ENCODE data around the gene ARHGAP45. TPM values are rescaled to one million over a fixed set of nuclear protein-coding genes. Genes with fewer than 3 reads are reported as not detected.

The ARHGAP45 gene
- total and polyA plus RNA-seq, 2 of the 8 experiments (the other 6 are each of a cell fraction or from before 2014, with no cell fraction given), result 31.4 to 41.8 TPM

DNA sequence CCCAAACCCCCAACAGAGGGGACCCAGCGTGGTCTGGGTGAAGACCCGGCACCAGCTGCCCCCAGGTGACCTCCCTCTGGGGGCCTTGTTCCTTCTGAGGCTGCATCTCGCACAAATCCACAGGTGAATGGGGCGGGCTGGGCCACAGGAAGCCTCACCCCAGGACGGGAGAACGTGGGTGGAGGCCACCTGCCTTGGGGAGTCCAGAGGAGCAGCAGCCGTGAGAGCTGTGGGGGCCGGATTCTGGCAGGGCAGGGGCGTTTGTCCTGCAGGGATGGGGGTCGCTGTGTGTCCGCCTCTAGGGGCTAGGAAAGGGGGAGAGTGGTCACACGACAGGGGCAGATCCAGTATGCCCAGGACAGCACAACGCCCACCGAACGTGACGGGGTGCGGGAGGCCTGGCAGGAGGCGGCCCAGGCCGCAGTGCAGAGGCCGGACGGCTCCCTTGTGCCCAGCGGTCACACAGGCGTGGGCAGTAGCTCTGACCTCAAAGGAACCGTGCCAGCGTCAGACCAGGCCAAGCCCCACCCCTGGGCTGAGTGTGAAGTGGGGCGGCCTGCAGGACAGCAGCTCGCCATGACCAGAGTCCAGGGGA lies 21.5 kb downstream of the ARHGAP45 start:
- no peak overlapping the region for H3K4ac ChIP-seq (replicated peaks; ENCODE audit: insufficient read length, low read depth, low read length)
- H2BK12ac ChIP-seq (ENCODE audit: low read depth, low read length), result no peak overlapping the region
- H3K27me3 ChIP-seq (replicated peaks in 1 of 4; ENCODE audit: control insufficient read depth in 3 of 4, extremely low read depth in 1 of 4, insufficient read depth in 3 of 4, low read length in 3 of 4), result no peaks in the 10 kb centered on the region; a peak in 1 of 7 replicates
- DNase-seq (ENCODE audit: low read depth in 1 of 2, low spot score in 2 of 2) (no peak), FAIRE-seq (no peak)
- H2AK5ac ChIP-seq (ENCODE audit: low read depth, low read length), result no peak overlapping the region
- H2BK5ac ChIP-seq (ENCODE audit: low read depth, low read length), result no peak overlapping the region; the same call in 1 of the 2 replicates
- no peaks in the 10 kb centered on the region for H3K23me2 ChIP-seq (ENCODE audit: low read depth, low read length)
- CTCF ChIA-PET (ENCODE audit: partially characterized antibody), result interaction anchor here (1.0 to 3.0 kb wide), 7 partner anchors 13 to 210 kb away, joined by 3 to 10 read pairs (median 6); no protein-coding TSS in a partner anchor
- H3K4me1 ChIP-seq (replicated peaks in 1 of 4; ENCODE audit: control insufficient read depth in 3 of 4, insufficient read depth in 4 of 4, low read length in 3 of 4), result peaks cover 0 to under 1% (median 0%) of the 10 kb centered on the region in 4 experiments; a peak in 2 of 7 replicates
- H4K91ac ChIP-seq (replicated peaks; ENCODE audit: insufficient read length, low read length), result no peak overlapping the region
- no peak overlapping the region for H3K27ac ChIP-seq (ENCODE audit: low read depth, low read length)
- no peak overlapping the region for H3K56ac ChIP-seq (replicated peaks; ENCODE audit: insufficient read length, low read depth, low read length)
- POLR2A ChIA-PET (ENCODE audit: partially characterized antibody), result interaction anchor here (1.0 to 10.3 kb wide), 16 partner anchors 8 to 180 kb away, joined by 3 to 116 read pairs (median 4); partner anchors contain the start of genes ARHGAP45, CIRBP and GPX4
- no peak overlapping the region for H2AFZ ChIP-seq (ENCODE audit: low read length)
- no peak overlapping the region for H3K18ac ChIP-seq (ENCODE audit: extremely low read depth, low read length)
- H3K9ac ChIP-seq (replicated peaks in 1 of 4; ENCODE audit: extremely low read depth in 1 of 4, low read depth in 3 of 4, low read length in 3 of 4), result no peak overlapping the region
- no peak overlapping the region for H4K5ac ChIP-seq (ENCODE audit: insufficient read length, low read depth, low read length)
- H3K79me2 ChIP-seq (ENCODE audit: control insufficient read depth in 1 of 2, insufficient read depth in 2 of 2, low read length in 2 of 2), result peaks cover 0 to 4% of the 10 kb centered on the region in 2 experiments; a peak in 1 of 4 replicates
- no peak overlapping the region for H2BK20ac ChIP-seq (ENCODE audit: low read length)
- H3K4me2 ChIP-seq (ENCODE audit: insufficient read depth in 1 of 2, low read depth in 2 of 2, low read length in 2 of 2), result no peak overlapping the region
- TF ChIP-seq BACH1 (IDR thresholded peaks at IDR 0.05; ENCODE audit: low read length) (no peak), RXRA (IDR thresholded peaks at IDR 0.05; ENCODE audit: insufficient read depth, low read depth, low read length) (no peak), POLR2A (IDR thresholded peaks at IDR 0.05; ENCODE audit: control extremely low read depth in 1 of 2, low read depth in 2 of 2, low read length in 2 of 2) (0 out of 3 replicates have a peak, but pooled peaks of 1 of the 2 experiments have one; percentile 46)
- H4K20me1 ChIP-seq (replicated peaks in 1 of 2; ENCODE audit: control insufficient read depth in 1 of 2, insufficient read depth in 2 of 2, low read length in 2 of 2), result peaks cover 2 to 20% of the 10 kb centered on the region in 2 experiments
- H3K23ac ChIP-seq (ENCODE audit: insufficient read length), result no peak overlapping the region
- no peaks in the 10 kb centered on the region for H3K9me3 ChIP-seq (ENCODE audit: insufficient read depth in 2 of 2, low read depth in 1 of 2, low read length in 1 of 2)
- WGBS, 2 experiments (ENCODE audit: extremely low coverage in 1 of 2, insufficient coverage in 1 of 2, insufficient read length in 1 of 2, insufficient replicate concordance in 2 of 2, low coverage in 1 of 2, low lambda C conversion rate in 2 of 2, missing lambda C conversion rate in 1 of 2), result 95% methylated on average over 22 of the region's 27 CpGs; no CpG with 5 or more reads in 1 of the 2 experiments
- H2BK120ac ChIP-seq (replicated peaks; ENCODE audit: low read depth, low read length), result no peak overlapping the region
- no peak overlapping the region for H3K14ac ChIP-seq (ENCODE audit: insufficient read length)
- H2BK15ac ChIP-seq (ENCODE audit: low read length), result no peak overlapping the region
- H3K4me3 ChIP-seq (ENCODE audit: extremely low read depth in 1 of 4, insufficient read depth in 2 of 4, low read depth in 3 of 4, low read length in 4 of 4), result no peak overlapping the region
- peaks cover 4 to 58% (median 28%) of the 10 kb centered on the region in 4 experiments; a peak in 7 of 8 replicates for H3K36me3 ChIP-seq (ENCODE audit: control insufficient read depth in 2 of 4, insufficient read depth in 4 of 4, low read length in 3 of 4)
- peaks cover 2% of the 10 kb centered on the region for H3K79me1 ChIP-seq (ENCODE audit: low read depth, low read length)
- no peak overlapping the region; the same call in 1 of the 2 replicates for H4K8ac ChIP-seq (ENCODE audit: extremely low read depth, insufficient read depth, low read length)
